Esophagus squamous epithelium (tissue), 5 donors: Measurements from ENCODE around the gene MYH7B. TPM values are rescaled to one million over a fixed set of nuclear protein-coding genes. Genes with fewer than 3 reads are reported as not detected.

ENCODE experiments used
- DNase-seq: peaks from one replicate; lab custom pipeline; 2025; lab: John Stamatoyannopoulos, UW
- H3K27ac ChIP-seq, 4 donors: fragments of 200-600 bp; sonication (generic); one replicate each; pipeline ENCODE4 v1.5.1; 2016 to 2019; ENCODE audit warnings: mild to moderate bottlenecking in 1 of 4
- H3K27me3 ChIP-seq, 4 donors: fragments of 200-600 bp; sonication (generic); 1 replicate in 3 of 4; 2 replicates in 1 of 4; pipeline versions ENCODE4 v1.5.1 to v1.6.0; 2017 to 2021; ENCODE audit warnings: antibody characterized with exemption in 1 of 4
- H3K36me3 ChIP-seq, 3 donors: fragments of 200-600 bp; sonication (generic); one replicate each; pipeline ENCODE4 v1.5.1; 2016 to 2019
- H3K4me1 ChIP-seq, 3 donors: fragments of 200-600 bp; sonication (generic); one replicate each; pipeline ENCODE4 v1.5.1; 2017 to 2019
- H3K4me3 ChIP-seq, 4 donors: fragments of 200-600 bp; sonication (generic); 1 replicate in 3 of 4; 2 replicates in 1 of 4; pipeline ENCODE4 v1.5.1; 2016 to 2019; ENCODE audit warnings: mild to moderate bottlenecking in 2 of 4, moderate library complexity in 1 of 4
- H3K9me3 ChIP-seq, 3 donors: fragments of 200-600 bp; sonication (generic); one replicate each; pipeline ENCODE4 v1.5.1; 2016 to 2019
- CTCF ChIP-seq, 6 experiments: fragments of 450-650 bp in 4 of 6; fragments of 200-600 bp in 2 of 6; sonication (generic) in 2 of 6; IDR thresholded peaks; one replicate each; pipeline ENCODE4 v1.5.1; 2016 to 2019; ENCODE audit warnings: antibody characterized with exemption in 6 of 6, mild to moderate bottlenecking in 4 of 6, moderate library complexity in 4 of 6
- POLR2A ChIP-seq, 4 donors: fragments of 450-650 bp; IDR thresholded peaks; one replicate each; pipeline ENCODE4 v1.6.1; 2017; ENCODE audit warnings: antibody characterized with exemption in 4 of 4, mild to moderate bottlenecking in 4 of 4, moderate library complexity in 3 of 4
- WGBS, 2 donors: methylation state at CpG; one replicate each; pipeline ENCODE4 v1.1.5; 2018; 5-methylcytosine and 5-hydroxymethylcytosine counted together
- intact Hi-C: fragments of 100-400 bp; cut with DNase I; formaldehyde crosslinking; loops from one replicate; pipeline ENCODE4 v1.15.0; 2022
- total RNA-seq, 4 donors: library from RNA; depleted of rRNA; stranded (reverse); fragments of >200 nt; gene quantifications; one replicate each; pipeline ENCODE4 v1.1.0, GENCODE V29; 2016
- donor health status: DM: yes; HTN: yes; CAD: no.

The MYH7B gene
- total RNA-seq, 4 donors from 2014 or later = 0.19 TPM; not detected in 3

GRCh38 chr20:35000922-35001595, 45.4 kb downstream of the MYH7B start:
- Histone ChIP-seq H3K9me3 (no peaks in the 10 kb centered on the region), H3K4me1 (peaks cover 0 to 11% (median 0%) of the 10 kb centered on the region in 3 donors), H3K4me3 (no peak overlapping the region), H3K27me3 (no peaks in the 10 kb centered on the region), H3K36me3 (peaks cover 56 to 97% (median 63%) of the 10 kb centered on the region in 3 donors), H3K27ac (no peak overlapping the region)
- no peak for DNase-seq
- 89 to 90% methylated on average over 16 to 21 of the region's 28 CpGs for WGBS, 2 donors
- no peak for TF ChIP-seq POLR2A (IDR thresholded peaks at IDR 0.05)
- intact Hi-C loops = no loop called here

GRCh38 chr20:35001596-35002362, 46.1 kb downstream of the MYH7B start:
- Histone ChIP-seq H3K27ac (no peak overlapping the region), H3K36me3 (peaks cover 58 to 97% (median 68%) of the 10 kb centered on the region in 3 donors), H3K4me3 (no peak overlapping the region), H3K4me1 (peaks cover 0 to 11% (median 0%) of the 10 kb centered on the region in 3 donors), H3K27me3 (no peaks in the 10 kb centered on the region), H3K9me3 (no peaks in the 10 kb centered on the region)
- DNase-seq = no peak
- WGBS, 2 donors = 77 to 91% methylated on average over 3 to 11 of the region's 15 CpGs
- TF ChIP-seq POLR2A (IDR thresholded peaks at IDR 0.05) = no peak
- peak in 2 of 6 experiments; percentile 16 to 47 for TF ChIP-seq CTCF (IDR thresholded peaks at IDR 0.05)
- intact Hi-C loops = no loop called here

GRCh38 chr20:35002426-35003210, 47.0 kb downstream of the MYH7B start:
- no peaks in the 10 kb centered on the region for H3K9me3 ChIP-seq
- intact Hi-C loops = no loop called here
- TF ChIP-seq CTCF (IDR thresholded peaks at IDR 0.05) (no peak), POLR2A (IDR thresholded peaks at IDR 0.05) (no peak)
- H3K4me1 ChIP-seq = peaks cover 0 to 3% (median 0%) of the 10 kb centered on the region in 3 donors
- no peaks in the 10 kb centered on the region for H3K27me3 ChIP-seq
- no peak overlapping the region for H3K4me3 ChIP-seq
- no peak overlapping the region for H3K27ac ChIP-seq
- H3K36me3 ChIP-seq = peaks cover 62 to 99% (median 74%) of the 10 kb centered on the region in 3 donors
- 84 to 100% methylated on average over 1 to 5 of the region's 10 CpGs for WGBS, 2 donors
- no peak for DNase-seq

- 100% methylated on average over 2 of the region's 25 CpGs for WGBS, 2 donors
- Histone ChIP-seq H3K36me3 (peaks cover 70 to 100% (median 78%) of the 10 kb centered on the region in 3 donors), H3K9me3 (no peaks in the 10 kb centered on the region), H3K27ac (no peak overlapping the region), H3K4me3 (no peak overlapping the region), H3K27me3 (no peaks in the 10 kb centered on the region), H3K4me1 (peaks cover 0 to under 1% (median 0%) of the 10 kb centered on the region in 3 donors)
- intact Hi-C loops = no loop called here
- DNase-seq = no peak
- no peak for TF ChIP-seq CTCF (IDR thresholded peaks at IDR 0.05)
- TF ChIP-seq POLR2A (IDR thresholded peaks at IDR 0.05) = no peak
These were observed 47.8 kb downstream of the MYH7B start for GRCh38 chr20:35003211-35004031.
